ENCODE measurements around the gene LRRC75A.
"Not testable (repeated sequence)": the region's sequence is repeated elsewhere in the genome, so short reads cannot be mapped to it uniquely, and the experiment has no call there.

Gene LRRC75A

GRCh38 chr17:16470265-16470664, 21.7 kb downstream of the LRRC75A start:
- DNase-seq = no peak

- DNase-seq = no peak
These were observed 23.5 kb downstream of the LRRC75A start for GRCh38 chr17:16468428-16468992.

GRCh38 chr17:16467886-16468285, 24.1 kb downstream of the LRRC75A start:
- no peak for DNase-seq

- no peak for DNase-seq
These were observed 24.9 kb downstream of the LRRC75A start for GRCh38 chr17:16467044-16467443.

- DNase-seq = no peak
These were observed 25.6 kb downstream of the LRRC75A start for GRCh38 chr17:16466407-16466806.

- no peak for DNase-seq
These were observed 26.1 kb downstream of the LRRC75A start for GRCh38 chr17:16465861-16466338.

- DNase-seq = no peak
These were observed 27.0 kb downstream of the LRRC75A start for GRCh38 chr17:16465052-16465312.

GRCh38 chr17:16464303-16465051, 27.5 kb downstream of the LRRC75A start:
- DNase-seq = no peak

- DNase-seq = peak; percentile 68
These were observed 28.4 kb downstream of the LRRC75A start for GRCh38 chr17:16463358-16464302.

GRCh38 chr17:16462070-16462864, 29.7 kb downstream of the LRRC75A start:
- no peak for DNase-seq

- no peak for DNase-seq
These were observed 30.5 kb downstream of the LRRC75A start for GRCh38 chr17:16461606-16461866.

GRCh38 chr17:16460796-16461605, 31.0 kb downstream of the LRRC75A start:
- no peak for DNase-seq

- no peak for DNase-seq
These were observed 32.0 kb downstream of the LRRC75A start for GRCh38 chr17:16459855-16460550.

GRCh38 chr17:16459271-16459670, 32.7 kb downstream of the LRRC75A start:
- DNase-seq = no peak

- no peak for DNase-seq
These were observed 35.2 kb downstream of the LRRC75A start for GRCh38 chr17:16456742-16457316.

- no peak for DNase-seq
These were observed 35.8 kb downstream of the LRRC75A start for GRCh38 chr17:16455997-16456741.

GRCh38 chr17:16453493-16453851, 38.5 kb downstream of the LRRC75A start:
- no peak for DNase-seq

- not testable (repeated sequence) for DNase-seq
These were observed 39.7 kb downstream of the LRRC75A start for GRCh38 chr17:16452268-16452667.

- no peak for DNase-seq
These were observed 42.0 kb downstream of the LRRC75A start for GRCh38 chr17:16450028-16450427.

- DNase-seq = no peak
These were observed 42.8 kb downstream of the LRRC75A start for GRCh38 chr17:16449121-16449570.
